ENCODE measurements around the gene PBRM1. TPM values are rescaled to one million over a fixed set of nuclear protein-coding genes. Genes with fewer than 3 reads are reported as not detected.

Gene PBRM1
- total RNA-seq, 2 experiments from 2014 or later = 47.6 to 48.1 TPM

GRCh38 chr3:52636673-52637072, 49.0 kb downstream of the PBRM1 start:
- Mint-ChIP-seq H3K36me3 (ENCODE audit: low read depth) (peaks cover 70% of the 10 kb centered on the region), H3K9me3 (no peaks in the 10 kb centered on the region), H3K4me1 (ENCODE audit: low read depth) (no peaks in the 10 kb centered on the region), H3K27me3 (no peaks in the 10 kb centered on the region), H3K27ac (no peak overlapping the region), H3K4me3 (no peak overlapping the region)
- POLR2A ChIA-PET = no interaction called here
- intact Hi-C loops (cut with DNase I, micrococcal nuclease) = no loop called here
- ATAC-seq (ENCODE audit: poor library complexity) (peak; percentile 17), DNase-seq (peak in 1 of 14 experiments; percentile 39)
- CTCF ChIA-PET = no interaction called here
- Histone ChIP-seq H3K27ac (ENCODE audit: low read depth in 1 of 2, low read length in 2 of 2) (no peak overlapping the region), H3K36me3 (ENCODE audit: insufficient read depth, low read length) (peaks cover 66% of the 10 kb centered on the region), H3K4me1 (ENCODE audit: insufficient read depth, low read length) (no peaks in the 10 kb centered on the region), H3K27me3 (ENCODE audit: control insufficient read depth in 1 of 2, insufficient read depth in 2 of 2, low read length in 2 of 2) (no peaks in the 10 kb centered on the region), H3K4me3 (ENCODE audit: low read length) (no peak overlapping the region), H3K9me3 (ENCODE audit: control insufficient read depth in 1 of 2, insufficient read depth in 1 of 2, low read length in 2 of 2) (no peaks in the 10 kb centered on the region)
- TF ChIP-seq CTCF (IDR thresholded peaks at IDR 0.05) = no peak

GRCh38 chr3:52633786-52634185, 51.9 kb downstream of the PBRM1 start:
- no peaks in the 10 kb centered on the region for H3K27me3 ChIP-seq (ENCODE audit: control insufficient read depth in 1 of 2, insufficient read depth in 2 of 2, low read length in 2 of 2)
- intact Hi-C loops (cut with DNase I, micrococcal nuclease) = no loop called here
- Mint-ChIP-seq H3K27ac (no peak overlapping the region), H3K4me1 (ENCODE audit: low read depth) (no peaks in the 10 kb centered on the region), H3K36me3 (ENCODE audit: low read depth) (peaks cover 64% of the 10 kb centered on the region), H3K4me3 (no peak overlapping the region), H3K27me3 (no peaks in the 10 kb centered on the region), H3K9me3 (no peaks in the 10 kb centered on the region)
- DNase-seq = no peak
- POLR2A ChIA-PET = interaction anchor here (0.5 kb wide), 1 partner anchor 60 kb away, joined by 3 read pairs; no protein-coding TSS in a partner anchor
- ATAC-seq (ENCODE audit: poor library complexity) = no peak
- no peak overlapping the region for H3K27ac ChIP-seq (ENCODE audit: low read depth in 1 of 2, low read length in 2 of 2)
- CTCF ChIA-PET = no interaction called here
- H3K4me3 ChIP-seq (ENCODE audit: low read length) = no peak overlapping the region
- no peaks in the 10 kb centered on the region for H3K9me3 ChIP-seq (ENCODE audit: control insufficient read depth in 1 of 2, insufficient read depth in 1 of 2, low read length in 2 of 2)
- TF ChIP-seq CTCF (IDR thresholded peaks at IDR 0.05) = no peak
- H3K4me1 ChIP-seq (ENCODE audit: insufficient read depth, low read length) = no peaks in the 10 kb centered on the region
- H3K36me3 ChIP-seq (ENCODE audit: insufficient read depth, low read length) = peaks cover 63% of the 10 kb centered on the region

- Mint-ChIP-seq H3K27ac (peak overlapping the region; percentile 43), H3K27me3 (no peaks in the 10 kb centered on the region), H3K36me3 (ENCODE audit: low read depth) (peaks cover 81% of the 10 kb centered on the region), H3K4me1 (ENCODE audit: low read depth) (peaks cover 22% of the 10 kb centered on the region), H3K4me3 (no peak overlapping the region), H3K9me3 (no peaks in the 10 kb centered on the region)
- H3K4me3 ChIP-seq (ENCODE audit: low read length) = no peak overlapping the region
- no peak for TF ChIP-seq CTCF (IDR thresholded peaks at IDR 0.05)
- ATAC-seq (ENCODE audit: poor library complexity) (no peak), DNase-seq (no peak)
- no peaks in the 10 kb centered on the region for H3K9me3 ChIP-seq (ENCODE audit: control insufficient read depth in 1 of 2, insufficient read depth in 1 of 2, low read length in 2 of 2)
- no peaks in the 10 kb centered on the region for H3K27me3 ChIP-seq (ENCODE audit: control insufficient read depth in 1 of 2, insufficient read depth in 2 of 2, low read length in 2 of 2)
- no peak overlapping the region for H3K27ac ChIP-seq (ENCODE audit: low read depth in 1 of 2, low read length in 2 of 2)
- H3K4me1 ChIP-seq (ENCODE audit: insufficient read depth, low read length) = peaks cover 4% of the 10 kb centered on the region
- ChIA-PET POLR2A (no interaction called here), CTCF (no interaction called here)
- peaks cover 46% of the 10 kb centered on the region for H3K36me3 ChIP-seq (ENCODE audit: insufficient read depth, low read length)
- intact Hi-C loops (cut with DNase I, micrococcal nuclease) = no loop called here
These were observed 60.7 kb downstream of the PBRM1 start for GRCh38 chr3:52625041-52625440.
